AG08396 (cell line): ENCODE results near the gene GLB1L2.
"Not testable (repeated sequence)": the region's sequence is repeated elsewhere in the genome, so short reads cannot be mapped to it uniquely, and the experiment has no call there.

Experiments used
- DNase-seq: peaks from one replicate; pipeline ENCODE4 v3.0.0; 2012; ENCODE audit warnings: low spot score, mixed read lengths

GLB1L2 gene

GRCh38 chr11:134331354-134332188, at the start of gene GLB1L2:
GLB1L2 (plus strand) TSS chr11:134331988; CDS start chr11:134332062, 74 bp downstream.
- peak; percentile 84 for DNase-seq

- DNase-seq, result no peak
These were observed 49.4 kb upstream of the GLB1L2 start for GRCh38 chr11:134282121-134283045.

- DNase-seq, result no peak
These were observed 48.1 kb upstream of the GLB1L2 start for GRCh38 chr11:134283461-134284230.

- DNase-seq, result not testable (repeated sequence)
These were observed 47.4 kb upstream of the GLB1L2 start for GRCh38 chr11:134284349-134284748.

GRCh38 chr11:134287561-134287960, 44.2 kb upstream of the GLB1L2 start:
- no peak for DNase-seq

GRCh38 chr11:134288486-134288885, 43.3 kb upstream of the GLB1L2 start:
- no peak for DNase-seq

- no peak for DNase-seq
These were observed 42.6 kb upstream of the GLB1L2 start for GRCh38 chr11:134289167-134289566.

GRCh38 chr11:134289789-134290188, 42.0 kb upstream of the GLB1L2 start:
- DNase-seq, result no peak

- no peak for DNase-seq
These were observed 41.1 kb upstream of the GLB1L2 start for GRCh38 chr11:134290646-134291045.

- DNase-seq, result no peak
These were observed 40.6 kb upstream of the GLB1L2 start for GRCh38 chr11:134291196-134291595.

GRCh38 chr11:134292661-134293060, 39.1 kb upstream of the GLB1L2 start:
- no peak for DNase-seq

GRCh38 chr11:134293119-134294113, 38.4 kb upstream of the GLB1L2 start:
- DNase-seq, result no peak

GRCh38 chr11:134294664-134295063, 37.1 kb upstream of the GLB1L2 start:
- no peak for DNase-seq

- no peak for DNase-seq
These were observed 19.6 kb upstream of the GLB1L2 start for GRCh38 chr11:134312223-134312622.

GRCh38 chr11:134312807-134313206, 19.0 kb upstream of the GLB1L2 start:
- no peak for DNase-seq

- no peak for DNase-seq
These were observed 18.4 kb upstream of the GLB1L2 start for GRCh38 chr11:134313379-134313778.

- no peak for DNase-seq
These were observed 17.8 kb upstream of the GLB1L2 start for GRCh38 chr11:134313821-134314607.

- no peak for DNase-seq
These were observed 14.7 kb upstream of the GLB1L2 start for GRCh38 chr11:134317103-134317502.

GRCh38 chr11:134321373-134321772, 10.4 kb upstream of the GLB1L2 start:
- not testable (repeated sequence) for DNase-seq

GRCh38 chr11:134322553-134322952, 9.2 kb upstream of the GLB1L2 start:
- DNase-seq, result no peak
